ENCODE data around the gene ETNK2. TPM values are rescaled to one million over a fixed set of nuclear protein-coding genes. Genes with fewer than 3 reads are reported as not detected.

The ETNK2 gene
- total and polyA plus RNA-seq, 2 of the 13 experiments (the other 11 are each of a cell fraction or from before 2014, with no cell fraction given) = 15.5 to 42.8 TPM

GRCh38 chr1:204172404-204173029 lies 20.7 kb upstream of the ETNK2 start:
- no TSS peak for BruUV-seq (replicated peaks)
- Histone ChIP-seq H3K9ac (ENCODE audit: insufficient read depth, low read depth, low read length) (no peak overlapping the region), H3K27me3 (ENCODE audit: control insufficient read depth in 1 of 2, insufficient read depth in 2 of 2, low read length in 2 of 2) (0 out of 5 replicates have a peak, but pooled peaks cover 0 to 7% of the 10 kb centered on the region in 2 experiments), H3K4me2 (ENCODE audit: low read depth, low read length) (no peak overlapping the region), H3K27ac (ENCODE audit: extremely low read length, insufficient read depth, low read length) (no peak overlapping the region), H3K36me3 (replicated peaks in 1 of 2; ENCODE audit: control insufficient read depth in 1 of 2, insufficient read depth in 2 of 2, low read length in 2 of 2) (no peaks in the 10 kb centered on the region), H3K79me2 (ENCODE audit: insufficient read depth, low read length) (no peaks in the 10 kb centered on the region), H3K4me3 (replicated peaks in 1 of 3; ENCODE audit: insufficient read depth in 1 of 3, low read depth in 2 of 3, low read length in 3 of 3) (no peak overlapping the region), H4K20me1 (ENCODE audit: insufficient read depth, low read length) (no peaks in the 10 kb centered on the region), H3K9me3 (ENCODE audit: low read length) (peaks cover 25% of the 10 kb centered on the region), H2AFZ (ENCODE audit: low read length) (no peak overlapping the region), H3K4me1 (ENCODE audit: insufficient read depth, low read length) (peaks cover 24% of the 10 kb centered on the region)
- in situ Hi-C loops (cut with HindIII; ENCODE audit: extremely low pct_ligation_motif_present, low pct_unique_long_range_greater_than_20kb) = no loop called here
- TF ChIP-seq BRD4 (CRISPR knock-in tag; IDR thresholded peaks at IDR 0.05) = no peak
- TF ChIP-seq MTF1 (CRISPR knock-in tag; IDR thresholded peaks at IDR 0.05) = no peak
- no peak for TF ChIP-seq POLR2G (IDR thresholded peaks at IDR 0.05; ENCODE audit: low read depth, low read length)
- no peak for TF ChIP-seq LCORL (IDR thresholded peaks at IDR 0.05)
- TF ChIP-seq LCORL (CRISPR knock-in tag; IDR thresholded peaks at IDR 0.05) = no peak
- TF ChIP-seq YY1 (IDR thresholded peaks at IDR 0.05; ENCODE audit: insufficient read depth, insufficient replicate concordance, low read depth, low read length) = no peak
- no peak for ATAC-seq
- ChIA-PET CTCF (ENCODE audit: low intra/inter-chr PET ratio, low total read pairs) (no interaction called here), POLR2A (no interaction called here)
- no peak for FAIRE-seq
- WGBS (ENCODE audit: low lambda C conversion rate) = 59% methylated on average over 2 of the region's 2 CpGs
- intact Hi-C loops (cut with micrococcal nuclease; ENCODE audit: unreplicated experiment) = no loop called here
- no peak for DNase-seq (ENCODE audit: low spot score)

- H3K27ac ChIP-seq (ENCODE audit: extremely low read length, insufficient read depth, low read length) = no peak overlapping the region
- BruUV-seq (replicated peaks) = no TSS peak
- no peak for FAIRE-seq
- no peak overlapping the region for H3K4me3 ChIP-seq (replicated peaks in 1 of 3; ENCODE audit: insufficient read depth in 1 of 3, low read depth in 2 of 3, low read length in 3 of 3)
- peak; percentile 80 for DNase-seq (ENCODE audit: low spot score)
- in situ Hi-C loops (cut with HindIII; ENCODE audit: extremely low pct_ligation_motif_present, low pct_unique_long_range_greater_than_20kb) = no loop called here
- intact Hi-C loops (cut with micrococcal nuclease; ENCODE audit: unreplicated experiment) = no loop called here
- ATAC-seq = 0 out of 3 replicates have a peak, but pooled peaks have one; percentile 25
- 1% methylated on average over 4 of the region's 4 CpGs for WGBS (ENCODE audit: low lambda C conversion rate)
- H3K27me3 ChIP-seq (ENCODE audit: control insufficient read depth in 1 of 2, insufficient read depth in 2 of 2, low read length in 2 of 2) = 0 out of 5 replicates have a peak, but pooled peaks cover 0 to 7% of the 10 kb centered on the region in 2 experiments
- peaks cover 25% of the 10 kb centered on the region for H3K9me3 ChIP-seq (ENCODE audit: low read length)
- no peak overlapping the region for H3K4me2 ChIP-seq (ENCODE audit: low read depth, low read length)
- peaks cover 24% of the 10 kb centered on the region for H3K4me1 ChIP-seq (ENCODE audit: insufficient read depth, low read length)
- no peaks in the 10 kb centered on the region for H3K36me3 ChIP-seq (replicated peaks in 1 of 2; ENCODE audit: control insufficient read depth in 1 of 2, insufficient read depth in 2 of 2, low read length in 2 of 2)
- CTCF ChIA-PET (ENCODE audit: low intra/inter-chr PET ratio, low total read pairs) = no interaction called here
- POLR2A ChIA-PET = no interaction called here
- no peaks in the 10 kb centered on the region for H4K20me1 ChIP-seq (ENCODE audit: insufficient read depth, low read length)
- no peak overlapping the region for H2AFZ ChIP-seq (ENCODE audit: low read length)
- H3K9ac ChIP-seq (ENCODE audit: insufficient read depth, low read depth, low read length) = no peak overlapping the region
- H3K79me2 ChIP-seq (ENCODE audit: insufficient read depth, low read length) = no peaks in the 10 kb centered on the region
- TF ChIP-seq ETV5 (CRISPR knock-in tag; IDR thresholded peaks at IDR 0.05; ENCODE audit: borderline replicate concordance) (peak; percentile 72; the same call in 1 of the 2 replicates), GMEB1 (CRISPR knock-in tag; IDR thresholded peaks at IDR 0.05; ENCODE audit: borderline replicate concordance) (no peak), ZNF234 (CRISPR knock-in tag; conservative IDR thresholded peaks at IDR 0.05) (no peak), TEAD3 (CRISPR knock-in tag; optimal IDR thresholded peaks at IDR 0.05; ENCODE audit: borderline replicate concordance) (peak; percentile 12), NR2F1 (CRISPR knock-in tag; IDR thresholded peaks at IDR 0.05) (peak in 1 of 2 experiments; percentile 58; a peak in 1 of 4 replicates), TSC22D2 (CRISPR knock-in tag; IDR thresholded peaks at IDR 0.05; ENCODE audit: borderline replicate concordance) (no peak), ELF3 (CRISPR knock-in tag; IDR thresholded peaks at IDR 0.05) (0 out of 2 replicates have a peak, but pooled peaks have one; percentile 14), ZNF781 (CRISPR knock-in tag; IDR thresholded peaks at IDR 0.05; ENCODE audit: borderline replicate concordance, not compliant biosample characterization) (no peak), ZNF550 (CRISPR knock-in tag; IDR thresholded peaks at IDR 0.05; ENCODE audit: borderline replicate concordance) (no peak), CCAR2 (optimal IDR thresholded peaks at IDR 0.05; ENCODE audit: low read depth, low read length) (no peak), CREBL2 (CRISPR knock-in tag; IDR thresholded peaks at IDR 0.05; ENCODE audit: borderline replicate concordance) (no peak), ZNF235 (CRISPR knock-in tag; IDR thresholded peaks at IDR 0.05; ENCODE audit: borderline replicate concordance) (no peak)
These were observed 19.9 kb upstream of the ETNK2 start for GRCh38 chr1:204171751-204172178.
